HG02571 (cell line): ENCODE results near the gene OTOA.
"Not testable (repeated sequence)": the region's sequence is repeated elsewhere in the genome, so short reads cannot be mapped to it uniquely, and the experiment has no call there.

Experiments
- ATAC-seq: cut with Tn5 transposase; IDR thresholded peaks from one replicate; pipeline ENCODE4 v1.9.1; 2021; ENCODE audit warnings: mild to moderate bottlenecking, moderate library complexity; ENCODE audit not compliant: unreplicated experiment

Gene OTOA

GRCh38 chr16:21639493-21639892, 24.3 kb upstream of the OTOA start:
- no peak for ATAC-seq

- ATAC-seq, result no peak
Observed at GRCh38 chr16:21641916-21642315, 21.9 kb upstream of the OTOA start.

DNA sequence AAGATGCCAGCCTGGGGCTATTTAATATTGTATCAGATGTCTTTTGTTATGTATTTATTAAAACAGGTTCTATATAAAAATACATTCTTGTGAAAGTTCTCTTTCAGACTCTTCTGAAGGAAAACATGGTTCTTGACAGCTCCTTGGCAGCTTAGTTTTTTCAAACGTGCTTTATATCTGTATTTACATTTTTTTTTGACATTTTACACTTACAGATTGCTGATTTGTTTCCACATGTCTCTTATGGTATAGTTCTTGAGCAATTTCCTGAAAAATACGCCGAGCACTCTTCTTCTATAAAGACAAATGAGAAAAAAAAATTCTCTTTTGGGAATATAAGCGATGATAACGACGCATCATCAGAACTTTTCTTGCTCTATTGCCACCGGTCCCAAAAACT, 20.9 kb upstream of the OTOA start:
- ATAC-seq, result no peak

- ATAC-seq, result no peak
Observed at GRCh38 chr16:21643785-21644184, 20.0 kb upstream of the OTOA start.

DNA sequence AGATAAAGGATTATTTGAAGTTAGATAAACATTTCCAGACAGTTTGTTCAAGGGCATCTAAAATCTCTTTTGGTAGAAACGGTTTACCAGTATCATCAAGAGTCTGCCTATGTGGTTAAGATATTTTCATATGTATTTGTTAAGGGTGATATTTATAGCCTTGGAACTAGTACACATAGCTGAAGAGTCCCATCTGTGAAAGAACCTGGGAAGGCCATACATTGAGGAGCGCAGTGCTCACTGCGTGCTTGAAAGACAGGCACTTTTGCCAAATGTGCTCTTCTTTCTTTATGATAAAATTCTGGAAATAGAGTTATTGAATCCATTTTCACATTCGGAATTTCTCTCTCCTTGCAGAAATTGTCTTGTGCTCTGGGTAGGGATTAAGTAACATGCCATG, 19.1 kb upstream of the OTOA start:
- ATAC-seq, result no peak

GRCh38 chr16:21645261-21645721, 18.5 kb upstream of the OTOA start:
- no peak for ATAC-seq

- ATAC-seq, result no peak
Observed at GRCh38 chr16:21646091-21646490, 17.7 kb upstream of the OTOA start.

DNA sequence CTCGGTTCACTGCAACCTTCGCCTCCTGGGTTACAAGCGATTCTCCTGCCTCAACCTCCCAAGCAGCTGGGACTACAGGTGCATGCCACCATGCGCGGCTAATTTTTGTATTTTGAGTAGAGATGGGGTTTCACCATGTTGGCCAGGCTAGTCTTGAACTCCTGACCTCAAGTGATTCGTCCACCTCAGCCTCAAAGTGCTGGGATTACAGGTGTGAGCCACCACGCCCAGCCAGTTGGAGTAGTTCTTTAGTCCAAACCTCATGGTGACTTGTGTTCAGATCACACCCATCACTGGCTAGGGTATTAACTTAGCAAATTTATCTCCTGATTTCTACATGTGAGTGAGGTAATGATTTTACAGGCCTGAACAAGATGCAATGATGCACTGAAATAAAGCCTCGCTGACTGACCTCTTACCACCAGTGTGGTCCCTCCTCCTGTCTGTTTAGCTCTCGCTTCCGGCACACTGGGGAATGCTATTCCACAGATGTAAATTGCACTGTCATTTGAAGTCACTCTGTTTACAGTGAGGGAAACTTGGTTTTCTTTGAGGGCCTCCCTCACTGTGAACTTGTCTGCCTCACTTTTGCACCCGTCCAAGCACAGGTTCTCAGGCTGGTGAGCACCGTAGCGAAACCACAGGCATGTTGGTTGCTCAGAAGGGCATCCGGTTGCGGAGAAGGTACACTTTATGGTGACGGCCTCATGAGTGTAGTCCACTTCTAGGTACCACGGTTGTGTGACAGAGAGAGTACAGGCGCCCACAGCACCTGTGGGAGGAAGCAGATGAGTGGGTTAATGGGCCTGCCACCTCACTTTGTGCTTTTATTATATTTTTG, 16.8 kb upstream of the OTOA start:
- peak; percentile 74 for ATAC-seq

DNA sequence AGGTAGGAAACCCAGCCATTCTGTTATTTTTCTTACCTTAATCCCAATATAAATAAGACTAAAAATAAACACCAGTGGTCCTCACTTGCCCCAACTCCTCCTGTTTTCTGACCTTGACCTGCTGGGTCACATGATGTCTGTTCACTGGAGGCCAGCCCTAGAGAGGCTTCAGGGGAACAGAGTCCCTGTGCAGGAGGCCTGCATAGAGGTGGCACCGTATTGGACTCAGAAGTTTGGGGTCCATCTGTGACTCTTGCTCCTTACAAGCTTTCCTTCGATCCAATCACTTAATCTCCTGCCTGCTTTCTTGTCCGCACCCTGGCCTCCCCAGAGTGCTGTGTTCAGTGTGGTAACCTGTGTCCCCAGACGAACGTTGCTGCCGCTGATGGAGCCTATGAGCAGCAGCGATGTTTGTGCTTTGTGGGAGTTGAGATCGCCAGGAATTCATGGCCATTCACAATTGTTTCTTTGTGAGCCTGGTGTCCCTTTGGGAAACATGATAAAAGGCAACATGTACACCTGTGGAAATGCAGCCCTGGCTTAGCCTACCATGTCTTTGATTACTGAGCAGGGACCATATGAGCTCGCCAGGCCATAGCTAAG, 16.1 kb upstream of the OTOA start:
- ATAC-seq, result no peak

DNA sequence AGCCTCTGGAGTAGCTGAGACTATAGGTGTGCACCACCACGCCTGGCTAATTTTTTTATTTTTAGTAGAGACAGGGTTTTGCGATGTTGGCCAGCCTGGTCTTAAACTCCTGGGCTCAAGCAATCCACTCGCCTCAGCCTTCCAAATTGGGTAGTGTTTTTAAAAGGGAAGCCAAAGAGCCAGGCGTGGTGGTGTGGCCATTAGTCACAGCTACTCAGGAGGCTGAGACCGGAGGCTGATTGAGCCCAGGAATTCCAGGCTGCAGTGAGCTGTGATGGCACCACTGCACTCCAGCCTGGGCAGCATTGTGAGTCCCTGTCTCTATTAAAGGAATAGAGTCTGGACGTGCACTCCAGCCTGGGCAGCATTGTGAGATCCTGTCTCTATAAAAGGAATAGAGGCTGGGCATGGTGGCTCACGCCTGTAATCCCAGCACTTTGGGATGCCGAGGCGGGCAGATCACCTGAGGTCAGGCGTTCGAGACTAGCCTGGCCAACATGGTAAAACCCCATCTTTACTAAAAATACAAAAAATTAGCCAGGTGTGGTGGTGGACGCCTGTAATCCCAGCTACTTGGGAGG, 13.9 kb upstream of the OTOA start:
- not testable (repeated sequence) for ATAC-seq

DNA sequence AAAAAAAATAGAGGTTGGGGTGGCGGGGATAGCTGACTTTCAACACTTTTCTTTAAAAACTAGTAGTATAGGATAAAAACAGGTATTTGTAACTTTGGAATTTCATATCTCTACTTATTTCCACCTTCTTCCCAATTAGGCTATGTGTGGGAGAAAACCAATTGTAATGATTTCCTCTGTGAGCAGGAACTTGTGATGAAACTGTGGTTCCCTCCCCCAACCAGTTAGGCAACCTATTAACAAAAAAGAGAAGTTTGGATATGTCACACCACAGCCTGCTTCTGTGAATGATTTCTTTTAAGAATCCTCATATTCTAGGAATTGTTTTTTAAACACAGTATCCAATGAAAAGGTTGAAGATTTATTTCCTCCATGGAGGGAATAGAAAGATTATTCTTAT, 13.2 kb upstream of the OTOA start:
- ATAC-seq, result no peak

GRCh38 chr16:21651515-21651914, 12.3 kb upstream of the OTOA start:
- ATAC-seq, result no peak

DNA sequence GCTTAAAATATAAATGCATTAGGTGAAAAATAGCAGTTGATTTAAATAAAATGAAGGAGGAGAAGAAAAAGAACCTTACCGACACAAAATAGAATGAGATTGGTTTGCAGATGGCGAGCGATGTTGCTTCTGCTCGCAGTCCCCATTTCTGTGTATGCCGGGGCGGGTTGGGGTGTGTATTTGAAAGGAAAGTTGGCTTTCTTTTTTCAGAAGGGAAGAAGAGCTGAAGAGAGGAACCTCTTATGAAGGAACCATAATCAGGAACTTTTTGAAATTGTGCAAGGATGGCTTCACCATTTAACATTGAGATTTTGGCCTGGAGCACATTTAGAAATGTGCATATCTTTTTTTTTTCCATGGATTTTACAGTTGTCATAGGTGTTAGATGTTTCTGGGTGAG, 11.3 kb upstream of the OTOA start, which contains the start of gene IGSF6:
TSS of gene IGSF6 (minus strand) at position 156 of the 400 bp plus-strand sequence. CDS start at position 146, 10 bp downstream.
- no peak for ATAC-seq

DNA sequence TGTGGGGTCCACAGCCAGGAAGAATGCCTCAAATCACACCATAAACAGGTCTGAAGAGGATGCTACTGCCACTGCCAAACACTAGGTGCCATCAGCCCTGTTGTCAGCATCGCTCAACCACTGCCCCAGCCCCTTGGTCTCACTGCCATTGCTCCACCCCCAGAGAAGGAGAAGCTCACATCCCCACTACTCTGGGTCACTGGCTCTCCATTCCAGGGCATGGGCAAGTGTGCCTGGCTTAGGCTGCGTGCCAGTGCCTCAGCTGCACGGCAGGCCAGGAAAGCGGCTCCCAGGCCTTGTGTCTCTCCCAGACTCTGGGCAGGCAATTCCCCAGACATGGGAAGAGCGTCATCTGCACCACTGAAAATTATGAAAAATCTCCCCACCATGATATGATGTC, 10.2 kb upstream of the OTOA start:
- no peak for ATAC-seq

DNA sequence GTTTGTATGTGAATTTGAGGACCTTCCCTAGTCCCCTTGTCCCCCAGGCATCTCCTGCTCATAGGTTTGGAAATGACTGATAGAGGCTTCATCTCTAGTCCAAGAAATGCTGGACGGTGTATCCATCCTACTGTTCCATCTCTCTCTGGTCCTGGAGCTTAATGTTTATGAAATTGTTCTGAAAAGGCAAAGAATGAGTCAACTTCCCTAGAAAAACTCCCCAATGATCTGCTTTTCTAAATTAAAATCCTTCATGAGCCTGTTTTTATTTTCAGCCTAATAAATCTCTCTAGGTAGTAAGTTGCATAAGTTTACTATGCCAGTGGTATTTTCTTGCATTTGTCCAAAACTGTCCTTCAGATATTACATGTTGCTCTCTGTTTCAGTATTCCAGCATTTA, 9.3 kb upstream of the OTOA start:
- ATAC-seq, result no peak

- ATAC-seq, result no peak
Observed at GRCh38 chr16:21654881-21655280, 8.9 kb upstream of the OTOA start.

DNA sequence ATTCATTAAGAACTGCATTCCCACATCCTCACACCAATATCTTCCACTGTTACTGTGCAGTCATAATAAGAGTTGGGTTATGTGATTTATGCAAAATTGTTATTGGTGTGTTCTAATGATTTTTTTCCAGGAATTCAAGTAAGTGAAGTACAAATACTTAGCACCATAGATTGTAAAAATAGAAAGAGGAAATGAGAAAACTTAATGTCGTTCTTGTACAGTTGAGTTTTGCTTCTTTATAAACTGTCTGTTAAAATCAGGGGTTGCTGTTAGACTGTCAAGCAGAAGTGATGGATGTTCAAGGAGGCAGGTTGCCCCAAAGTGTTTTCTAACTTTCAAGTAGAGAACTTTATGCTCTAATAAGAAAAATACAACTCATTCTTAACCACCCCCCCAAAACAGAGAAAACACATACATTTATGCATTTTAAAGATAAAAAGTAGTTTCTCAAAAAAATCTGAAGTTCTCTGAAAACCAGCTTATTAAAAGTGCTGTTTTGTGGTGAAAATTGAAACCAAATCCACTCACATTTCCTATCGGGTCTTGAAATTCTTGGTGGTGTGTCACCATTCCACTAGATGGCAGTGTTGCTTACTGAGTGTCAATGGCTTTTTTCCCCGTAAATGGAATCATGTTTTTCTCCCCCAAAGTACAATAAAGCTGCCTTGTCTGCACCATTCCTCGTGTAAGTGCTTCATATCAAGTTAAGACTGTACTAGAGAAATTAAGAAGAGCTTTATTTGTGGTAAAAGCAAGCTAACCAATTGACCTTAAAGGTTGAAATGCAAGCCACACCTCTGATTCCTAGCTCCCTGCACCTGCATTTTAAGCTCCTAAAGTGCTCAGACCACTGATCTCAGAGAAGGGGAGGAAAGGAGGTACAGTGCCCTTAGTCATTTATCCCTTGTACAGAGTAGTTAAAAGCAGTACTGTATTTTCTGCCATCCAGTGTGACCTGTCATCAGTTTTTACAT, 6.7 kb upstream of the OTOA start:
- ATAC-seq, result no peak

DNA sequence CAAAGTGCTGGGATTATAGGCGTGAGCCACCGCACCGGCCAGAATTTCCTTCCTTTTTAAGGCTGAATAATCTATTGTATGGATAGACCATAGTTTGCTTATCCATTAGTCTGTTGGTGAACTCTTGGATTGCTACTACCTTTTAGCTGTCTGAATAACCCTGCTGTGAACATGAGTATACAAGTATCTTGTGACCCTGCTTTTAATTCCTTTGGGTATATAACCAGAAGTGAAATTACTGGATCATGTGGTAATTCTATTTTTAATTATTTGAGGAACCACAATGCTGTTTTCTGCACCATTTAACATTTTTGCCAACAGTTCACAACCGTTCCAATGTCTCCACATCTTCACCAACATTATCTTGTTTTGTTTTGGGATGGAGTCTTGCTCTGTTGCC, 4.6 kb upstream of the OTOA start:
- no peak for ATAC-seq

- no peak for ATAC-seq
Observed at GRCh38 chr16:21664801-21665492, 1.2 kb downstream of the OTOA start.

GRCh38 chr16:21666772-21667171, 3.0 kb downstream of the OTOA start:
- no peak for ATAC-seq
